Measurements from ENCODE around the gene ICA1.

Gene ICA1

DNA sequence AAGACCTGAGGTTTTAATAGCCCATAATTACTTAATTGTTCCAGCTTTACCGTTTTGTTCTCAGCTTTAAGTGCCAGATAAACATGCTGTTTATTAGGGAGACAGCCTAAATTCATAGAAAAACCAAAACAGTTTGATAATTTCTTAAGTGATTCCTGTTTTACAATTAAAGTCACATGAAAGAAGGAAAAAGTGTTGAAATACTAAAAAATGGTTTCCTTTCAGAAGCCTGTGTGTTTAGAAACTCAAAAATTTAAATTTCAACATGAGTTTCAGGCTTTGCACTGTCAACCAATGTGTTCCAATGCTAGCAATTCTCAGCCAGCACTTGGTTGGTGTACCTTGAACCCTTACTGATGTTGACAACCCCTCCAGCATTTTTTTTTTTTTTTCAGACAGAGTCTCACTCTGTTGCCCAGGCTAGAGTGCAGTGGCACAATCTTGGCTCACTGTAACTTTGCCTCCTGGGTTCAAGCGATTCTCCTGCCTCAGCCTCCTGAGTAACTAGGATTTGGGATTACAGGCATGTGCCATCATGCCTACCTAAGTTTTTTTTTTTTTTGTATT is 135.3 kb downstream of the ICA1 start:
- TF ChIP-seq CTCF (conservative IDR thresholded peaks at IDR 0.05; ENCODE audit: low read length) = no peak

DNA sequence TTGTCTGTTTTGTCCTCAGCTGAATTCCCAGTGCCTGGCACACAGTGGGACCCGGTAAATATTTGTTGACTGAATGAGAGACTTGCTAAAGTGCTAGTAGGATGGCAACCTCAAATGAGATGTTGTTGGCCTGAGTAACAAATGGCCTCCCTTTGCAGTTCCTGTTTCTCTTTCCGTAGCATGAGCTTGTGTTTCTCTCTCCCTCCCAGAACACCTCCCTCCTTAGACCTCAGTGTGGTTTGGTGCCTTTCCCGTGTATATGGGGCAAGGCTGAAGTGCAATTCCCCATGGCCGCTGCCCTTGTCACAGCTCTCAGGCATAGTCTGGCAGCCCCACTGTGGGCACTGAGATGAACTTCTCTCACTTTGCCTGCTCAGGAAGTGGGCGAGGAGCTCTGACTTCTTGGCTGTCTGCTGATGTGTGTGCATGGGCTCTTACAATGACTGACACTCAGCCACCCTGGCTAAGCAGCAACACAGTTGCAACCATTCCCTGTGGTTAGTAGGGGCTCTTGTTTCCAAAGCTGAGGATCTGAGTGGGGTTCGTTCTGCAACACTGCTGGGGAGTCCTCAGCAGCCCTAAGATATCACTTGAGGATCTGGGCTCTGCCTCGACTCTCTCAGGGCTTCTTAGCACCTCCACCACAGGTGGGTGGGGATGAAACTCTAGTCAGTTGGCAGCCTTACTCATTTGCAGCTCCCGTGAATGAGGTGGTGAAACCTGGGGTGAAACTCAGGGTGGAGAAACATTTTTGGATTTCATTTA is 136.1 kb downstream of the ICA1 start:
- no peak for DNase-seq (ENCODE audit: low read depth)
- no peak overlapping the region for H3K4me3 ChIP-seq (ENCODE audit: low read length)
- no peak for TF ChIP-seq CTCF (conservative IDR thresholded peaks at IDR 0.05; ENCODE audit: low read length)

More for the DNA sequence above, 135.3 kb downstream of the ICA1 start:
- H3K4me3 ChIP-seq (ENCODE audit: low read length) = no peak overlapping the region
- no peak for DNase-seq (ENCODE audit: low read depth)

GRCh38 chr7:8121243-8121642 is 140.7 kb downstream of the ICA1 start:
- no peak for TF ChIP-seq CTCF (conservative IDR thresholded peaks at IDR 0.05; ENCODE audit: low read length)
- H3K4me3 ChIP-seq (ENCODE audit: low read length) = no peak overlapping the region
- no peak for DNase-seq (ENCODE audit: low read depth)

GRCh38 chr7:8120390-8121058 is 141.4 kb downstream of the ICA1 start:
- no peak for TF ChIP-seq CTCF (conservative IDR thresholded peaks at IDR 0.05; ENCODE audit: low read length)
- no peak for DNase-seq (ENCODE audit: low read depth)
- no peak overlapping the region for H3K4me3 ChIP-seq (ENCODE audit: low read length)

DNA sequence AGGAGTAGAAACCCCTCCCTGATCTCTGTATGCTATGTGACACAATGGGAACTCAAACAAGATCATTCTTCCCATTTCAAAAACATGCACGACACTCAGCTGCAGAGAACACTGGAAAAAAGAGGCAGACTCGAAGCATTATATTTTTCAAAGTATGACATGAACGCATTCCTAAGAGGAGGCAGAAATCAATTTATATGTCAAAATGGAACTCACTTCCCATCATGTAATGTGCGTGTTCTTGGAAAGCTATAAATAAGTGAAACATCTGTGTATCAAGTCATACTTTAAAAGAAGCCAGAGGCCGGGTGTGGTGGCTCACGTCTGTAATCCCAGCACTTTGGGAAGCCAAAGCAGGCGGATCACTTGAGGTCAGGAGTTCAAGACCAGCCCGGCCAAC is 142.7 kb downstream of the ICA1 start:
- TF ChIP-seq CTCF (conservative IDR thresholded peaks at IDR 0.05; ENCODE audit: low read length) = no peak
- DNase-seq (ENCODE audit: low read depth) = no peak
- H3K4me3 ChIP-seq (ENCODE audit: low read length) = no peak overlapping the region

DNA sequence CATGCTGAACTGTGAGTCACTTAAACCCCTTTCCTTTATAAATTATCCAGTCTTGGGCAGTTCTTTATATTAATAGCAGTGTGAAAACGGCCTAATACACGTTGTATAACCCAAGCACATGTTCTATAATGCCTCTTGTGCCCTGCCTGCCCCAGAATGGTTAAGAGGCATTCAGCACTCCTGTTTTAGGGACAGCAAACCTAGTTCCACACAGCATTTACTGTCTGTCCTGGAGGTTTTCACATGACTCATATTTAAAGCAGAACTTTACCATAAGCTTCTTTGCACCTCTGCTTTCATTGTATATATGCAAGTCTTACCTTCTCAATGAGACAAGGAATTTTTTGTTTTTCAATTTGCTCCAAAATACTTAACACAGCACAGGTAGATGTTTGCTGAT is 144.8 kb downstream of the ICA1 start:
- no peak overlapping the region for H3K4me3 ChIP-seq (ENCODE audit: low read length)
- DNase-seq (ENCODE audit: low read depth) = no peak
- TF ChIP-seq CTCF (conservative IDR thresholded peaks at IDR 0.05; ENCODE audit: low read length) = no peak
